Natural killer cell (primary cell): ENCODE measurements around the gene FAM210A. TPM values are rescaled to one million over a fixed set of nuclear protein-coding genes. Genes with fewer than 3 reads are reported as not detected.

Experiments
- ATAC-seq, 3 donors: fragments of 150-1000 bp in 2 of 3; fragments of 200-7000 bp in 1 of 3; cut with Tn5 transposase; 1 replicate in 1 of 3; 2 replicates in 2 of 3; pipeline ENCODE4 v1.10.0; 2021; ENCODE audit warnings: mild to moderate bottlenecking in 2 of 3, moderate library complexity in 2 of 3
- DNase-seq, 2 donors: peaks; one replicate each; pipeline versions ENCODE4 v3.0.0 to v3.0.0-alpha.2; 2013 to 2021; ENCODE audit warnings: mixed read lengths in 1 of 2
- H3K27ac ChIP-seq: one replicate; pipeline ENCODE4 v1.5.1; 2013; ENCODE audit warnings: mild to moderate bottlenecking, low read length
- H3K27me3 ChIP-seq: one replicate; pipeline ENCODE4 v1.6.1; 2013; ENCODE audit warnings: low read length; ENCODE audit not compliant: control insufficient read depth, insufficient read depth
- H3K36me3 ChIP-seq: one replicate; pipeline ENCODE4 v1.6.1; 2013; ENCODE audit warnings: low read length; ENCODE audit not compliant: control insufficient read depth, insufficient read depth
- H3K4me1 ChIP-seq: one replicate; pipeline ENCODE4 v1.6.1; 2013; ENCODE audit warnings: low read length; ENCODE audit not compliant: control insufficient read depth, insufficient read depth
- H3K4me3 ChIP-seq: one replicate; pipeline ENCODE4 v1.5.1; 2013; ENCODE audit warnings: low read length
- H3K9me3 ChIP-seq: one replicate; pipeline ENCODE4 v1.6.1; 2013; ENCODE audit warnings: low read length; ENCODE audit not compliant: control insufficient read depth, insufficient read depth
- H3K27ac Mint-ChIP-seq, 2 donors: one replicate each; pipeline ENCODE4 v1.8.0; 2022; ENCODE audit warnings: mild to moderate bottlenecking in 2 of 2, mixed read lengths in 2 of 2, moderate library complexity in 1 of 2
- H3K27me3 Mint-ChIP-seq, 2 donors: one replicate each; pipeline ENCODE4 v1.8.0; 2022; ENCODE audit warnings: low read depth in 2 of 2, mixed read lengths in 2 of 2
- H3K36me3 Mint-ChIP-seq: one replicate; pipeline ENCODE4 v1.8.0; 2022; ENCODE audit warnings: mixed read lengths
- H3K4me1 Mint-ChIP-seq, 2 donors: one replicate each; pipeline ENCODE4 v1.8.0; 2022; ENCODE audit warnings: mixed read lengths in 2 of 2
- H3K4me3 Mint-ChIP-seq: one replicate; pipeline ENCODE4 v1.8.0; 2022; ENCODE audit warnings: mild to moderate bottlenecking, moderate library complexity, mixed read lengths
- H3K9me3 Mint-ChIP-seq, 2 donors: one replicate each; pipeline ENCODE4 v1.8.0; 2022; ENCODE audit warnings: mixed read lengths in 2 of 2
- CTCF ChIP-seq: fragments of 200-600 bp; IDR thresholded peaks from one replicate; pipeline ENCODE4 v1.8.0; 2022; ENCODE audit warnings: antibody characterized with exemption
- WGBS: methylation state at CpG from one replicate; pipeline ENCODE4 v1.1.7; 2013; ENCODE audit warnings: missing lambda C conversion rate; ENCODE audit not compliant: insufficient coverage; 5-methylcytosine and 5-hydroxymethylcytosine counted together
- intact Hi-C: fragments of 100-400 bp; cut with micrococcal nuclease; formaldehyde crosslinking; loops from one replicate; pipeline ENCODE4 v1.14.2; 2022
- total RNA-seq, 4 donors: library from RNA; stranded (reverse); fragments of 120-200 nt in 1 of 4; gene quantifications; one replicate each; pipeline versions ENCODE4 v1.2.3 to v1.2.4, GENCODE V29; 2013 to 2022

Gene FAM210A
- total RNA-seq, 3 donors from 2014 or later (not counting 1 experiment from before 2014, with no cell fraction given) = 5.4 to 11.2 (median 9.2) TPM

GRCh38 chr18:13661051-13661778, 65.1 kb downstream of the FAM210A start:
- no peak overlapping the region for H3K4me3 ChIP-seq
- Mint-ChIP-seq H3K9me3 (no peaks in the 10 kb centered on the region), H3K27ac (no peak overlapping the region), H3K4me1 (no peaks in the 10 kb centered on the region), H3K4me3 (no peak overlapping the region), H3K36me3 (peaks cover under 1% of the 10 kb centered on the region), H3K27me3 (no peaks in the 10 kb centered on the region)
- ATAC-seq = no peak
- H3K27me3 ChIP-seq = no peaks in the 10 kb centered on the region
- no peak for TF ChIP-seq CTCF
- peaks cover 5% of the 10 kb centered on the region for H3K36me3 ChIP-seq
- no peaks in the 10 kb centered on the region for H3K9me3 ChIP-seq
- H3K27ac ChIP-seq = no peak overlapping the region
- no peaks in the 10 kb centered on the region for H3K4me1 ChIP-seq
- DNase-seq = no peak
- intact Hi-C loops = no loop called here
- WGBS = 93% methylated on average over 8 of the region's 8 CpGs

- Mint-ChIP-seq H3K36me3 (no peaks in the 10 kb centered on the region), H3K4me1 (no peaks in the 10 kb centered on the region), H3K27ac (no peak overlapping the region), H3K27me3 (no peaks in the 10 kb centered on the region), H3K9me3 (no peaks in the 10 kb centered on the region), H3K4me3 (no peak overlapping the region)
- TF ChIP-seq CTCF = no peak
- Histone ChIP-seq H3K27me3 (no peaks in the 10 kb centered on the region), H3K4me3 (no peak overlapping the region), H3K9me3 (no peaks in the 10 kb centered on the region), H3K27ac (no peak overlapping the region), H3K36me3 (peaks cover under 1% of the 10 kb centered on the region), H3K4me1 (no peaks in the 10 kb centered on the region)
- DNase-seq (no peak), ATAC-seq (no peak)
- intact Hi-C loops = no loop called here
- WGBS = 92% methylated on average over 3 of the region's 5 CpGs
These were observed 65.8 kb downstream of the FAM210A start for GRCh38 chr18:13660510-13660909.

- no peaks in the 10 kb centered on the region for H3K36me3 ChIP-seq
- DNase-seq (no peak), ATAC-seq (no peak)
- H3K9me3 ChIP-seq = no peaks in the 10 kb centered on the region
- WGBS = 78% methylated on average over 8 of the region's 8 CpGs
- H3K9me3 Mint-ChIP-seq = no peaks in the 10 kb centered on the region
- no peak overlapping the region for H3K4me3 Mint-ChIP-seq
- H3K27me3 ChIP-seq = no peaks in the 10 kb centered on the region
- no peak overlapping the region for H3K4me3 ChIP-seq
- H3K4me1 ChIP-seq = no peaks in the 10 kb centered on the region
- H3K27ac Mint-ChIP-seq = no peak overlapping the region
- no peaks in the 10 kb centered on the region for H3K4me1 Mint-ChIP-seq
- no peak for TF ChIP-seq CTCF
- H3K27ac ChIP-seq = no peak overlapping the region
- H3K27me3 Mint-ChIP-seq = no peaks in the 10 kb centered on the region
- H3K36me3 Mint-ChIP-seq = no peaks in the 10 kb centered on the region
- intact Hi-C loops = no loop called here
These were observed 67.7 kb downstream of the FAM210A start for GRCh38 chr18:13658436-13659204.
